PC-9 (cell line): ENCODE measurements around the gene MBOAT2. TPM values are rescaled to one million over a fixed set of nuclear protein-coding genes. Genes with fewer than 3 reads are reported as not detected.

Experiments
- BruUV-seq: library from RNA; stranded (reverse); fragments of 400-500 nt; replicated peaks from 2 replicates; lab custom pipeline; 2021; lab: Mats Ljungman, UMichigan
- CTCF ChIA-PET: fragments of 300-600 bp; sonication (Branson Sonifier 250); formaldehyde crosslinking; loops from one replicate; lab custom pipeline; 2022; ENCODE audit warnings: antibody characterized with exemption; lab: Charles Lee
- POLR2A ChIA-PET: fragments of 300-600 bp; sonication (Branson Sonifier 250); formaldehyde crosslinking; loops from one replicate; lab custom pipeline; 2022; ENCODE audit warnings: antibody characterized with exemption; ENCODE audit not compliant: unreplicated experiment; lab: Charles Lee
- DNase-seq, 2 experiments: peaks; one replicate each; pipeline versions ENCODE4 v3.0.0 to v3.0.0-alpha.2; 2015 to 2022; ENCODE audit warnings: mixed read lengths in 1 of 2
- H2AFZ ChIP-seq: fragments of 200-600 bp; sonication (generic); 2 replicates; pipeline ENCODE4 v1.8.1; 2017; ENCODE audit warnings: antibody characterized with exemption
- H3F3A ChIP-seq: fragments of 200-600 bp; sonication (generic); 2 replicates; pipeline ENCODE4 v1.8.1; 2017; ENCODE audit warnings: antibody characterized with exemption, mild to moderate bottlenecking, low read depth; ENCODE audit not compliant: insufficient read depth
- H3K27ac ChIP-seq: fragments of 200-600 bp; sonication (generic); 2 replicates; pipeline ENCODE4 v1.6.1; 2016; ENCODE audit warnings: mixed run types
- H3K27me3 ChIP-seq: fragments of 200-600 bp; sonication (generic); 2 replicates; pipeline ENCODE4 v1.6.1; 2016; ENCODE audit warnings: low read depth, mixed run types; ENCODE audit not compliant: insufficient read depth
- H3K36me3 ChIP-seq: fragments of 200-600 bp; sonication (generic); 2 replicates; pipeline ENCODE4 v1.6.1; 2016; ENCODE audit warnings: low read depth, mixed run types
- H3K4me1 ChIP-seq: fragments of 200-600 bp; sonication (generic); replicated peaks from 2 replicates; pipeline ENCODE4 v1.6.1; 2016; ENCODE audit warnings: mixed run types; ENCODE audit not compliant: insufficient read depth
- H3K4me2 ChIP-seq: fragments of 200-600 bp; sonication (generic); 2 replicates; pipeline ENCODE4 v1.6.1; 2017; ENCODE audit warnings: mixed run types
- H3K4me3 ChIP-seq: fragments of 200-600 bp; sonication (generic); 2 replicates; pipeline ENCODE4 v1.6.1; 2016; ENCODE audit warnings: mixed run types
- H3K79me2 ChIP-seq: fragments of 200-600 bp; sonication (generic); 2 replicates; pipeline ENCODE4 v1.6.1; 2017; ENCODE audit warnings: low read depth, mixed run types
- H3K9me2 ChIP-seq: fragments of 200-600 bp; sonication (generic); 2 replicates; pipeline ENCODE4 v1.8.1; 2017; ENCODE audit warnings: mild to moderate bottlenecking; ENCODE audit not compliant: insufficient read depth
- H3K9me3 ChIP-seq: fragments of 200-600 bp; sonication (generic); 2 replicates; pipeline ENCODE4 v1.8.1; 2016; ENCODE audit warnings: low read depth; ENCODE audit not compliant: insufficient read depth
- H4K20me1 ChIP-seq: fragments of 200-600 bp; sonication (generic); 2 replicates; pipeline ENCODE4 v1.8.1; 2017; ENCODE audit not compliant: insufficient read depth
- EZH2 ChIP-seq: fragments of 200-600 bp; sonication (generic); IDR thresholded peaks from 2 replicates; pipeline ENCODE4 v1.8.0; 2017; ENCODE audit warnings: antibody characterized with exemption, low read depth
- intact Hi-C: fragments of 100-400 bp; cut with micrococcal nuclease; formaldehyde crosslinking; loops from one replicate; pipeline ENCODE4 v1.10.0; 2022; ENCODE audit not compliant: unreplicated experiment
- total RNA-seq: library from RNA; stranded (reverse); gene quantifications from 2 replicates; pipeline ENCODE4 v1.2.3, GENCODE V29; 2021
- TF ChIP-seq, protein P1 (sequence below): fragments of 200-600 bp; sonication (generic); conservative IDR thresholded peaks from 2 replicates; pipeline ENCODE4 v1.6.1; 2017; ENCODE audit warnings: mixed run types, antibody characterized with exemption, mild to moderate bottlenecking, moderate library complexity

MBOAT2 gene
- total RNA-seq, 1 experiment from 2014 or later = 57.7 TPM

DNA sequence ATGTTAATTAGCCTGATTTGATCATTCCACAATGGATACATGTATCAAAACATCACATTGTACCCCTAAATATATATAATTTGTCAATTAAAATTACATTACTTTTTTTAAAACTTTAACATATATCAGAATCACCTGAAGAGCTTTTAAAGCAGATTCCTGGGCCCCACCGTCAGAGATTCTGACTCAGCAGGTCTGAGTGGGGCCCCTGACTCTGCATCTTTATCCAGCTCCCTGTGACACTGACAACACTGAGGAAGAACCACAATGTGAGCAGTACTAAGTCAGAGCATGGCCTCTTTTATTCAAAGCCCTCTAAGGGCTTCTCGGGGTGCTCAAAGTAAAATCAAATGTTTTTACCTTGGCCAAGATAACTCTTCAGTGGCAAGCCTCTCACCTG is 175.8 kb downstream of the MBOAT2 start:
- no peaks in the 10 kb centered on the region for H3K36me3 ChIP-seq
- H3K9me3 ChIP-seq = no peaks in the 10 kb centered on the region
- no TSS peak for BruUV-seq
- no peak overlapping the region for H3K4me3 ChIP-seq
- no peak overlapping the region for H3K27ac ChIP-seq
- DNase-seq = no peak
- ChIA-PET CTCF (no interaction called here), POLR2A (no interaction called here)
- H3K79me2 ChIP-seq = 0 out of 2 replicates have a peak, but pooled peaks cover 3% of the 10 kb centered on the region
- H2AFZ ChIP-seq = no peak overlapping the region
- intact Hi-C loops = no loop called here
- H3F3A ChIP-seq = 0 out of 2 replicates have a peak, but pooled peaks cover 3% of the 10 kb centered on the region
- no peaks in the 10 kb centered on the region; the same call in 1 of the 2 replicates for H4K20me1 ChIP-seq
- H3K4me1 ChIP-seq = no peaks in the 10 kb centered on the region
- no peaks in the 10 kb centered on the region for H3K27me3 ChIP-seq
- no peak overlapping the region for H3K4me2 ChIP-seq
- no peak for TF ChIP-seq EZH2
- TF ChIP-seq, protein P1, sequence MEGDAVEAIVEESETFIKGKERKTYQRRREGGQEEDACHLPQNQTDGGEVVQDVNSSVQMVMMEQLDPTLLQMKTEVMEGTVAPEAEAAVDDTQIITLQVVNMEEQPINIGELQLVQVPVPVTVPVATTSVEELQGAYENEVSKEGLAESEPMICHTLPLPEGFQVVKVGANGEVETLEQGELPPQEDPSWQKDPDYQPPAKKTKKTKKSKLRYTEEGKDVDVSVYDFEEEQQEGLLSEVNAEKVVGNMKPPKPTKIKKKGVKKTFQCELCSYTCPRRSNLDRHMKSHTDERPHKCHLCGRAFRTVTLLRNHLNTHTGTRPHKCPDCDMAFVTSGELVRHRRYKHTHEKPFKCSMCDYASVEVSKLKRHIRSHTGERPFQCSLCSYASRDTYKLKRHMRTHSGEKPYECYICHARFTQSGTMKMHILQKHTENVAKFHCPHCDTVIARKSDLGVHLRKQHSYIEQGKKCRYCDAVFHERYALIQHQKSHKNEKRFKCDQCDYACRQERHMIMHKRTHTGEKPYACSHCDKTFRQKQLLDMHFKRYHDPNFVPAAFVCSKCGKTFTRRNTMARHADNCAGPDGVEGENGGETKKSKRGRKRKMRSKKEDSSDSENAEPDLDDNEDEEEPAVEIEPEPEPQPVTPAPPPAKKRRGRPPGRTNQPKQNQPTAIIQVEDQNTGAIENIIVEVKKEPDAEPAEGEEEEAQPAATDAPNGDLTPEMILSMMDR = no peak
- no peaks in the 10 kb centered on the region for H3K9me2 ChIP-seq

DNA sequence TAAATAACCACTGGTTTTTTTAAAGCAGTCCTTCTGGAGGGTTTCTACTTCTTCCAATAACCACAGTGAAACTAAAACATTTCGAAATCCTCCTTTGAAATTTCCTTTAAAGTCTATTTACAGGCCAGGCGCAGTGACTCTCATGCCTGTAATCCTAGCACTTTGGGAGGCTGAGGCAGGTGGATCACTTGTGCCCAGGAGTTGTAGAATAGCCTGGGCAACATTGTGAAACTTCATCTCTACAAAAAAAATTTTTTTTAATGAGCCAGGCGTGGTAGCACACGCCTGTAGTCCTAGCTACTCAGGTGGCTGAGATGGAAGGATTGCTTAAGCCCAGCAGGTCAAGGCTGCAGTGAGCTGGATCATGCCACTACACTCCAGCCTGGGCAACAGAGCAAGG is 181.3 kb downstream of the MBOAT2 start:
- ChIA-PET CTCF (no interaction called here), POLR2A (no interaction called here)
- H2AFZ ChIP-seq = no peak overlapping the region
- no peaks in the 10 kb centered on the region for H4K20me1 ChIP-seq
- peaks cover 11% of the 10 kb centered on the region; the same call in 1 of the 2 replicates for H3F3A ChIP-seq
- no peaks in the 10 kb centered on the region for H3K9me2 ChIP-seq
- no peak overlapping the region for H3K4me3 ChIP-seq
- H3K4me1 ChIP-seq = 0 out of 2 replicates have a peak, but pooled peaks cover 6% of the 10 kb centered on the region
- H3K9me3 ChIP-seq = no peaks in the 10 kb centered on the region
- H3K4me2 ChIP-seq = no peak overlapping the region
- H3K27ac ChIP-seq = no peak overlapping the region
- intact Hi-C loops = no loop called here
- H3K27me3 ChIP-seq = no peaks in the 10 kb centered on the region
- no peak for DNase-seq
- H3K79me2 ChIP-seq = no peaks in the 10 kb centered on the region
- TF ChIP-seq, protein P1 = no peak
- no peak for TF ChIP-seq EZH2
- BruUV-seq = no TSS peak
- H3K36me3 ChIP-seq = no peaks in the 10 kb centered on the region; the same call in 1 of the 2 replicates

DNA sequence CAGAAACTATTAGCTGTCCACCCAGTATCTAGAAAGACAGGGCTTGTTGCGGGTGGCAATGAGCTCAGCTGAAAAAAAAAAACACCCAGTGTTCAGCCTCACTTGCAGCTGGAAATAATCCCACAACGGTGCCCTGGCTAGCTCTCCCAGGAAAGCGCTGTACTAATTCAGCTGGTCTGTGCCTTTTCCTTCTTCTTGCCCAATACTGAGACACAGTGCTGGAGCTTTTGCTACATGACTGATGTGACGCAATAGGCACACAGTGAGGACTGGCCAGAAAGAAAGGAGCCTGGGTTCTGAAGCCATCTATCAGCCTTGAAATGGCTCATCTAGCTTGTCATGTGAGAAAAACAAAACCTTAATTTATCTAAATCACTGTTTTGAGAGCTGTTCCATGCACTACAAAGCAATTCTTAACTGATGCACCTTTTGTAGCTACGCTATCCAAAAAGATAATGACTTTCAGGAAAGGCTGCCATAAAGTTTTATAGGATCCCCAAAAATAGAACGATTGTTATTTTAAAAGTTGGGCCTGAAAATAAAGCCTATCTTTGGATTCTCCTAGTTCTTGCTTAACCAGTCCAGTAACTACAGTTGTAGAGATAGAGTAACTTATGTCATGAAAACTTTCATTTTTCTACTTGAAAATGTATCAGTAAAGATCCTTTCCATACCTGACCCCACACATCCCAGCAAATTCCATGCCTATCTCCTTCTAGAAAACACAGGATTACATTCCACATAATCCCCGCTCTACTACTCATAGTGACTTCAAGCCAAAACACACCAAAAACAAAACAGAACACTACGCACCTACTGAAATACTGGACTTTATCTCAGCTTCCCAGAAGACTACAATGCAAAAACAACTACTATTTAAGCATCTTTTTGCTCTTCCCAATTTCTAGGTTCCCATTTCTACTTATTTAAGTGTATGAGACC is 181.9 kb downstream of the MBOAT2 start:
- no peak for TF ChIP-seq EZH2
- TF ChIP-seq, protein P1 = no peak
- no TSS peak for BruUV-seq
- Histone ChIP-seq H3K36me3 (no peaks in the 10 kb centered on the region; the same call in 1 of the 2 replicates), H3K4me3 (no peak overlapping the region), H2AFZ (no peak overlapping the region), H3K4me2 (no peak overlapping the region), H3F3A (peaks cover 11% of the 10 kb centered on the region; the same call in 1 of the 2 replicates), H3K4me1 (0 out of 2 replicates have a peak, but pooled peaks cover 6% of the 10 kb centered on the region), H3K27me3 (no peaks in the 10 kb centered on the region), H3K9me3 (no peaks in the 10 kb centered on the region), H3K27ac (no peak overlapping the region), H3K79me2 (no peaks in the 10 kb centered on the region), H4K20me1 (no peaks in the 10 kb centered on the region), H3K9me2 (no peaks in the 10 kb centered on the region)
- no peak for DNase-seq
- intact Hi-C loops = no loop called here
- ChIA-PET POLR2A (interaction anchor here (0.7 kb wide), 1 partner anchor 18 kb away, joined by 4 read pairs; no protein-coding TSS in a partner anchor), CTCF (no interaction called here)
